ENCODE data around the gene TTC3.

DNA sequence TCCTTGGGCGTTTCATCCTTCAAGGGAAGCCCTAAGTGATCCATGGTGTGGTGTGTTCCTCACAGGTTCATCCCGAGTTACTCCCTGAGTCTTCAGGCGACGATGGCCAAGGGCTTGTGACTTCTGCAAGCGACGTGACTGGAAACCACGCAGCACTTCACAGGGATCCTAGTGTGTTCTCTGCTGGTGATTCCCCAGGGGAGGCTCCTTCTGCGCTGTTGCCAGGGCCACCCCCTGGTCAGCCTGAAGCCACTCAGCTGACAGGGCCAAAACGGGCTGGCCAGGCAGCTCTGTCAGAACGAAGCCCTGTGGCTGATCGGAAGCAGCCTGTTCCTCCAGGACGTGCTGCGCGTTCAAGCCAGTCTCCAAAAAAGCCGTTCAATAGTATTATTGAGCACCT is 122.6 kb downstream of the TTC3 start:
- TF ChIP-seq ZNF121 (CRISPR knock-in tag; IDR thresholded peaks at IDR 0.05) (no peak), TCF7 (IDR thresholded peaks at IDR 0.05; ENCODE audit: low read depth) (no peak)

Data from HepG2 (cell line).